Sigmoid colon (tissue), 3 donors: ENCODE data around the gene IFT80.

Experiments
- CTCF ChIP-seq, 4 experiments: fragments of 450-650 bp in 3 of 4; fragments of 200-600 bp in 1 of 4; IDR thresholded peaks; one replicate each; pipeline ENCODE4 v1.5.1; 2016 to 2019; ENCODE audit warnings: antibody characterized with exemption in 4 of 4, mild to moderate bottlenecking in 3 of 4, moderate library complexity in 2 of 4
- POLR2A ChIP-seq, 2 donors: fragments of 450-650 bp; IDR thresholded peaks; one replicate each; pipeline ENCODE4 v1.6.1; 2016; ENCODE audit warnings: antibody characterized with exemption in 2 of 2, mild to moderate bottlenecking in 2 of 2, moderate library complexity in 2 of 2

GRCh38 chr3:160400030-160400701 is 1.1 kb upstream of the IFT80 start:
- no peak for TF ChIP-seq POLR2A (IDR thresholded peaks at IDR 0.05)
- TF ChIP-seq CTCF (IDR thresholded peaks at IDR 0.05), result no peak
